Fibroblast of villous mesenchyme (primary cell): ENCODE measurements around the gene TDRD6. TPM values are rescaled to one million over a fixed set of nuclear protein-coding genes. Genes with fewer than 3 reads are reported as not detected.

Experiments
- DNase-seq: peaks from one replicate; pipeline ENCODE4 v3.0.0-alpha.2; 2010; ENCODE audit warnings: low read depth
- H3K4me3 ChIP-seq: 2 replicates; pipeline ENCODE4 v1.5.1; 2011; ENCODE audit warnings: low read depth, mild to moderate bottlenecking, low read length
- total RNA-seq: library from RNA; depleted of rRNA; stranded (reverse); fragments of >200 nt; gene quantifications from 2 replicates; pipeline ENCODE4 v1.2.3, GENCODE V29; 2012
- TF ChIP-seq, protein P1 (sequence below): IDR thresholded peaks from 2 replicates; pipeline ENCODE4 v1.5.1; 2012; ENCODE audit warnings: low read depth, mild to moderate bottlenecking, low read length; ENCODE audit not compliant: insufficient read depth

The TDRD6 gene
- total RNA-seq, 1 donor, result under 0.01 TPM

- H3K4me3 ChIP-seq, result no peak overlapping the region
- peak; percentile 11 for DNase-seq
- TF ChIP-seq, protein P1, sequence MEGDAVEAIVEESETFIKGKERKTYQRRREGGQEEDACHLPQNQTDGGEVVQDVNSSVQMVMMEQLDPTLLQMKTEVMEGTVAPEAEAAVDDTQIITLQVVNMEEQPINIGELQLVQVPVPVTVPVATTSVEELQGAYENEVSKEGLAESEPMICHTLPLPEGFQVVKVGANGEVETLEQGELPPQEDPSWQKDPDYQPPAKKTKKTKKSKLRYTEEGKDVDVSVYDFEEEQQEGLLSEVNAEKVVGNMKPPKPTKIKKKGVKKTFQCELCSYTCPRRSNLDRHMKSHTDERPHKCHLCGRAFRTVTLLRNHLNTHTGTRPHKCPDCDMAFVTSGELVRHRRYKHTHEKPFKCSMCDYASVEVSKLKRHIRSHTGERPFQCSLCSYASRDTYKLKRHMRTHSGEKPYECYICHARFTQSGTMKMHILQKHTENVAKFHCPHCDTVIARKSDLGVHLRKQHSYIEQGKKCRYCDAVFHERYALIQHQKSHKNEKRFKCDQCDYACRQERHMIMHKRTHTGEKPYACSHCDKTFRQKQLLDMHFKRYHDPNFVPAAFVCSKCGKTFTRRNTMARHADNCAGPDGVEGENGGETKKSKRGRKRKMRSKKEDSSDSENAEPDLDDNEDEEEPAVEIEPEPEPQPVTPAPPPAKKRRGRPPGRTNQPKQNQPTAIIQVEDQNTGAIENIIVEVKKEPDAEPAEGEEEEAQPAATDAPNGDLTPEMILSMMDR, result no peak
Observed at GRCh38 chr6:46651006-46651405, 36.7 kb upstream of the TDRD6 start.

GRCh38 chr6:46651816-46652215 is 35.9 kb upstream of the TDRD6 start:
- no peak for DNase-seq
- TF ChIP-seq, protein P1, result no peak
- peak overlapping the region; percentile 78 for H3K4me3 ChIP-seq

DNA sequence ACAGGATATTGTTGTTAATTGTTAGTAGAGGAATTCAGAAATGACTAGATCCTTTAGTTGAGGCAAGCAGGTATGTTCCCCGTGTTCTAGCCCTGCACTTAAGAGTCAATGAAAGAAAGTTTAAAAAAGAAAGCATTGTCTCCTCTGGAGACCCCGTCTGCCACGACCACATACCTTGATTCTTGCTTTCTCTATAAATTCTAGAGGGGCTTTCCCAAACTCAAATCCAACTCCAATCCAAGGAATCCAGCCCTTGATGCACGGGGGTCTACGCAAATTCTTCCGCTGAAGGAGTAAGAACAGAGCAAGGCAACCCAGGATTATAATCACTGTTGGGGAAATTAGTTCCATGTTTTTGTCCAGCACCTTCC is 35.5 kb upstream of the TDRD6 start:
- DNase-seq, result no peak
- peak overlapping the region; percentile 78 for H3K4me3 ChIP-seq
- TF ChIP-seq, protein P1, result no peak

- TF ChIP-seq, protein P1, result no peak
- peak within 1 kb of the TSS; percentile 78 for H3K4me3 ChIP-seq
- peak; percentile 71 for DNase-seq
Observed at GRCh38 chr6:46652603-46653438, 34.9 kb upstream of the TDRD6 start, which contains the start of the genes CYP39A1 and SLC25A27. TSS of gene CYP39A1 (minus strand) at chr6:46652818. CDS start at chr6:46652582, 236 bp downstream. TSS of gene SLC25A27 (plus strand) at chr6:46652975. CDS start at chr6:46653193, 218 bp downstream.

GRCh38 chr6:46653439-46654195 is 34.1 kb upstream of the TDRD6 start:
- H3K4me3 ChIP-seq, result peak overlapping the region; percentile 78
- TF ChIP-seq, protein P1, result no peak
- DNase-seq, result no peak

DNA sequence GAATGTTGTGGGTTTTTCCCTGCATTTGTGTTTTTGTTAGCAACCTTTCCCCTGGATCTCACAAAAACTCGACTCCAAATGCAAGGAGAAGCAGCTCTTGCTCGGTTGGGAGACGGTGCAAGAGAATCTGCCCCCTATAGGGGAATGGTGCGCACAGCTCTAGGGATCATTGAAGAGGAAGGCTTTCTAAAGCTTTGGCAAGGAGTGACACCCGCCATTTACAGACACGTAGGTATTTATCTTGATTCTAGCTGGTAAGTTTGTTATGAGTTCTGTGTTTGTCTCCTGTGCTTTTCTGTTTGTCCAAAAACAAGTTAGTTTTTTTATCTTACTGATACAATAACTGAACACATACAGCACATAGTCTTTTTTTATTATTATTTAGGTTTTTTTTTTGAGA is 31.9 kb upstream of the TDRD6 start:
- TF ChIP-seq, protein P1, result peak; percentile 40
- H3K4me3 ChIP-seq, result no peak overlapping the region
- DNase-seq, result no peak
